Mesothelial cell of epicardium (in vitro differentiated cells): ENCODE results near the gene PREX1. TPM values are rescaled to one million over a fixed set of nuclear protein-coding genes. Genes with fewer than 3 reads are reported as not detected.

Experiments
- DNase-seq, 2 experiments: peaks; one replicate each; pipeline ENCODE4 v3.0.0; 2021; ENCODE audit warnings: low spot score in 2 of 2; ENCODE audit not compliant: unreplicated experiment in 2 of 2
- H3K27ac Mint-ChIP-seq: 2 replicates; pipeline ENCODE4 v1.8.0; 2021; ENCODE audit warnings: mixed read lengths
- H3K27me3 Mint-ChIP-seq: 2 replicates; pipeline ENCODE4 v1.8.0; 2021; ENCODE audit warnings: low read depth, mixed read lengths
- H3K36me3 Mint-ChIP-seq: 2 replicates; pipeline ENCODE4 v1.8.0; 2021; ENCODE audit warnings: mixed read lengths
- H3K4me1 Mint-ChIP-seq: 2 replicates; pipeline ENCODE4 v1.8.0; 2021; ENCODE audit warnings: mixed read lengths
- H3K4me3 Mint-ChIP-seq: 2 replicates; pipeline ENCODE4 v1.8.0; 2021; ENCODE audit warnings: mild to moderate bottlenecking, moderate library complexity, mixed read lengths
- H3K9me3 Mint-ChIP-seq: 2 replicates; pipeline ENCODE4 v1.8.0; 2021; ENCODE audit warnings: mixed read lengths
- total RNA-seq: library from RNA; stranded (reverse); gene quantifications from 3 replicates; pipeline ENCODE4 v1.2.1, GENCODE V29; 2021
- TF ChIP-seq, protein P1 (sequence below): fragments of 200-600 bp; sonication (generic); IDR thresholded peaks from one replicate; pipeline ENCODE4 v1.5.0; 2021; ENCODE audit warnings: antibody characterized with exemption; ENCODE audit not compliant: unreplicated experiment

Gene PREX1
- total RNA-seq, 1 donor from 2014 or later = 8.3 TPM

DNA sequence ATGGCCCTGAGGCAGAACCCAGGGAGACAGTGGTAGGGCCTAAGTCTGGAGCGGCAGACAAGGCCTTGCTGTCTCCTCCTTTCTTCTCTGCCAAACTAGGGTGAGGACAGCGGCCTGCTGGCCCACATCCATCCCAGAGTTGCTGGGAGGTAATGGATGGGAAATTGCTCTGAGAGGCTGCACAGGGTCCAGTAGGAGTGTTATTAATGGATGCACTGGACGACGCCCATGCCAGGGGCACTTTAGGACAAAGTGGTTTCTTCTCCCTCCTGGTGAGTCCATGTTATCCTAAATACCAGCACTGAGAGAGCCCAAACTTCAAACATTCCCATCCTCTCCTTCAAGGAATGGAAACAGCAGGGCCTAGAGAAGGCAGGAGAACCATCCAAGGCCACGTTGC, 28.3 kb upstream of the PREX1 start:
- H3K9me3 Mint-ChIP-seq = peaks cover 2% of the 10 kb centered on the region
- H3K27ac Mint-ChIP-seq = no peak overlapping the region
- TF ChIP-seq, protein P1, sequence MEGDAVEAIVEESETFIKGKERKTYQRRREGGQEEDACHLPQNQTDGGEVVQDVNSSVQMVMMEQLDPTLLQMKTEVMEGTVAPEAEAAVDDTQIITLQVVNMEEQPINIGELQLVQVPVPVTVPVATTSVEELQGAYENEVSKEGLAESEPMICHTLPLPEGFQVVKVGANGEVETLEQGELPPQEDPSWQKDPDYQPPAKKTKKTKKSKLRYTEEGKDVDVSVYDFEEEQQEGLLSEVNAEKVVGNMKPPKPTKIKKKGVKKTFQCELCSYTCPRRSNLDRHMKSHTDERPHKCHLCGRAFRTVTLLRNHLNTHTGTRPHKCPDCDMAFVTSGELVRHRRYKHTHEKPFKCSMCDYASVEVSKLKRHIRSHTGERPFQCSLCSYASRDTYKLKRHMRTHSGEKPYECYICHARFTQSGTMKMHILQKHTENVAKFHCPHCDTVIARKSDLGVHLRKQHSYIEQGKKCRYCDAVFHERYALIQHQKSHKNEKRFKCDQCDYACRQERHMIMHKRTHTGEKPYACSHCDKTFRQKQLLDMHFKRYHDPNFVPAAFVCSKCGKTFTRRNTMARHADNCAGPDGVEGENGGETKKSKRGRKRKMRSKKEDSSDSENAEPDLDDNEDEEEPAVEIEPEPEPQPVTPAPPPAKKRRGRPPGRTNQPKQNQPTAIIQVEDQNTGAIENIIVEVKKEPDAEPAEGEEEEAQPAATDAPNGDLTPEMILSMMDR = no peak
- no peaks in the 10 kb centered on the region for H3K36me3 Mint-ChIP-seq
- no peak overlapping the region for H3K4me3 Mint-ChIP-seq
- H3K27me3 Mint-ChIP-seq = no peaks in the 10 kb centered on the region
- H3K4me1 Mint-ChIP-seq = no peaks in the 10 kb centered on the region
- DNase-seq = no peak

DNA sequence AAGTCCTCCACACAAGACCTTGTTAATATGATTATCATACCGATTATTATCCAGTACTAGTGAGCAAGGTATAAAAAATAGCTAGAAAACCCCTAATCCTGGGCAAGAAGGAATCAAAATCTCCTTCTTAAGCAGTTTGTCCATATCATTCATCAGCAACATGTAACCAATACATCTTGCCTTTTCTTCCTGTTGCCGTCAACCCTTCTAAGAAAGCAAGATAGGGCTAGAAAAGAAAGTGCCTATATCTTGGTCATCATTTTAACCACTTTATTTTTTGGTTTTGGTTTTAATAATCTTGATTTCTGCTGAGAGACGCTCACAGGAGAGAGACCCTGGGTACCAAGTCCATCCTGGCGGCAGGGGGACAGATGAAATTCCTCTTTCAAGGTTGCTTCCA, 27.2 kb upstream of the PREX1 start:
- H3K27me3 Mint-ChIP-seq = no peaks in the 10 kb centered on the region
- H3K9me3 Mint-ChIP-seq = peaks cover 2% of the 10 kb centered on the region
- TF ChIP-seq, protein P1 = no peak
- H3K4me1 Mint-ChIP-seq = no peaks in the 10 kb centered on the region
- H3K4me3 Mint-ChIP-seq = no peak overlapping the region
- DNase-seq = no peak
- H3K36me3 Mint-ChIP-seq = no peaks in the 10 kb centered on the region
- H3K27ac Mint-ChIP-seq = no peak overlapping the region

DNA sequence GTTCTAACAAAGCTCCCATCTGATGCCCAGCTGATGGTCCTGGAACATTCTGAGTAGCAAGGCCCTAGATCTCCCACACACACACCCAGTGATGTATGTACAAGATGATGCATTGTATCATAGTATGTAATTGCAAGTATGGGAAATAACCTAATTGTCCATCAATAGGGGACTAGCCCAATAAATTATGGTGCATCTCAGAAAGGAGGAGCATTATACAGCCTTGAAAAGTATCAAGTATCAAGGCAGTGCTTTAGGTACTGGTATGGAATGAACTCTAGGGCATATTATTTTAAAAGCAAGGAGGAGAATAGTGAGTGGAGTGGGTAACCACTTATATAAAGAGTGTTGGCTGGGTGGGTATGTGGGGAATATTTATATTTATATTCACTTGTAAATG, 24.8 kb upstream of the PREX1 start:
- Mint-ChIP-seq H3K4me1 (no peaks in the 10 kb centered on the region), H3K27ac (no peak overlapping the region), H3K36me3 (no peaks in the 10 kb centered on the region), H3K4me3 (no peak overlapping the region), H3K9me3 (peaks cover 2% of the 10 kb centered on the region), H3K27me3 (no peaks in the 10 kb centered on the region)
- DNase-seq = no peak
- TF ChIP-seq, protein P1 = no peak

DNA sequence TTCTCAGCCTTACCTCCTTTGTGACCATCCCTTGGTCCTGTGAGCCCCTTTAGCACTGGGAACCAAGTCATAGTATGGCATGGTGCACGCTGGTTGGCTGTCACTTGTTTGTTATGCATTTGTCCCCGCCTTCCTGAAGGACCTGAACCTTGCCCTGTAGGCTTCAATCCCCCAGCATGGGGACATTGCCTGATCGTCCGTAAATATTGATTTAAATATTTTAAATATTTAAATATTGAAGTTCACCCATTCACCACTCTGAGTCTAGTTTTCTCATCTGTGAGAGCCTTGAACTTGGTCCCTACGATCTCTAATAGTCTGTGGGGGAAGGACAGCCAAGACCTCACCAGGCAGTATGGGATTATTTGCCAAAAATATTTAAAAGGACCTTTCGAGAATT, 23.8 kb upstream of the PREX1 start:
- Mint-ChIP-seq H3K27ac (no peak overlapping the region), H3K4me1 (peaks cover under 1% of the 10 kb centered on the region), H3K27me3 (no peaks in the 10 kb centered on the region), H3K4me3 (no peak overlapping the region), H3K9me3 (peaks cover 2% of the 10 kb centered on the region), H3K36me3 (no peaks in the 10 kb centered on the region)
- no peak for DNase-seq
- TF ChIP-seq, protein P1 = no peak

DNA sequence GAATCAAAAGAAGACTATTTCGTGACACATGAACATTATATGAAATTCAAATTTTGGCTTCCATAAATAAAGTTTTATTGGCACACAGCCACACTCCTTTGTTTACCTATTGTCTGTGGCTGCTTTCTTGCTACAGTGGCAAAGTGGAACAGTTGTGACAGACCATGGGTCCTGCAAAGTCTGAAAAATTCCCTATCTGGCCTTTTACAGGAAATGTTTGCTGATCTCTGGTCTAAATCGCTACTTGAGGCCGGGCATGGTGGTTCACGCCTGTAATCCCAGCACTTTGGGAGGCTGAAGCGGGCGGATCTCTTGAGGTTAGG, 23.1 kb upstream of the PREX1 start:
- TF ChIP-seq, protein P1 = no peak
- DNase-seq = no peak
- Mint-ChIP-seq H3K36me3 (no peaks in the 10 kb centered on the region), H3K4me3 (no peak overlapping the region), H3K9me3 (peaks cover 2% of the 10 kb centered on the region), H3K4me1 (peaks cover 5% of the 10 kb centered on the region), H3K27ac (no peak overlapping the region), H3K27me3 (no peaks in the 10 kb centered on the region)

DNA sequence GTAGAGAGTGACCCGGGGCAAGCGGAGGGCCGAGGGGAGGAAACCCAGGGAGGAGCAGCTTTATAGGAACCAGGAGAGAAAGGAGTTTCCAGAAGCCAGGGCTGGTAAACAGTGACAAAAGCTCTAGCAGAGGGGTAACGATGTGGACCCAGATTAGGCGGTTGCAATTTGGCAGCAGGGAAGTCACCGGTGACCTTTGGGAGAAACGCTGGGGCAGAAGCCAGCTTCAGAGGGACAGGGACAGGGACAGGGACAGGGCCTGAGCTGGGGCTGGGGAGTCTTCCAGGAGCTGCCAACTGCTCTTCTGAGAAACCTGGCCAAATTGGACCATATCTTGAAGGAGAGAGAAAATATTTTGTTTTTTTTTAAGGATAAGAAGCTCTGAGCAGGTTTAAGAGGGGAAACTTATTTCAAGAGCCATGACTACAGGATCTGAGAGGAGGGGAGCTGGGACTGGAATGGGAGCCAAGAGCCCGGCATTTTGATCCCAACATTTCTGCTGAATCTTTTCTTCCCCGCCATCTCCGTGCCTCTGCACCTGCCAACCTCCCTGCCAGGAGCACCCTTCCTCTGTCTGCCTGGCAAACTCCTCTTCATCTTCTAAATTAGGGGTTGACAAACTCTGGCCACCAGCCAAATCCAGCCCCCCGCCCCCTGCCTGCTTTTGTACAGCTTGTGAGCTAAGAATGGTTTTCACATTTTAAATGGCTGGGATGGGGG, 22.6 kb upstream of the PREX1 start:
- Mint-ChIP-seq H3K9me3 (peaks cover 2% of the 10 kb centered on the region), H3K4me1 (peaks cover 5% of the 10 kb centered on the region), H3K27ac (no peak overlapping the region), H3K4me3 (no peak overlapping the region), H3K27me3 (no peaks in the 10 kb centered on the region), H3K36me3 (no peaks in the 10 kb centered on the region)
- DNase-seq = no peak
- TF ChIP-seq, protein P1 = no peak
